Measurements from ENCODE around the gene IGSF5. TPM values are rescaled to one million over a fixed set of nuclear protein-coding genes. Genes with fewer than 3 reads are reported as not detected.

The IGSF5 gene
- total and polyA plus RNA-seq, 10 of the 15 experiments (the other 5 are each of a cell fraction or from before 2014, with no cell fraction given) = not detected

DNA sequence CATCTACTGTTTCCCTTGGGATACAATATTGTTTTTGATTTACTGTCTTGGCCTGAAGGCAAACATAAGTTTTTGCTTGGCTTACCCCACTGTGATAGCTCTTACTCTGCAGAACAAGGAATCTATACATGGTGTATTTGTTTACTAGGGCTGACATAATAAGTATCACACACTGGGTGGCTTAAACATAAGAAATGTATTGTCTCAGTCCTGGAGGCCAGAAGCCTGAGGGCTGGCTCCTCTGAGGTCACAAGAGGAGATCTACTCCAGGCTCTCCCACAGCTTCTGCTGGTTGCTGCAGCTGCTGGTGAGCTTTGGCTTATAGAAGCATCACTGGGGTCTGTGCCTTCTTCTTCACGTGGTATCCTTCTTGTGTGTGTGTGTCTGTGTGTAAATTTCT is 30.7 kb upstream of the IGSF5 start (continued):
- TF ChIP-seq, protein P1, sequence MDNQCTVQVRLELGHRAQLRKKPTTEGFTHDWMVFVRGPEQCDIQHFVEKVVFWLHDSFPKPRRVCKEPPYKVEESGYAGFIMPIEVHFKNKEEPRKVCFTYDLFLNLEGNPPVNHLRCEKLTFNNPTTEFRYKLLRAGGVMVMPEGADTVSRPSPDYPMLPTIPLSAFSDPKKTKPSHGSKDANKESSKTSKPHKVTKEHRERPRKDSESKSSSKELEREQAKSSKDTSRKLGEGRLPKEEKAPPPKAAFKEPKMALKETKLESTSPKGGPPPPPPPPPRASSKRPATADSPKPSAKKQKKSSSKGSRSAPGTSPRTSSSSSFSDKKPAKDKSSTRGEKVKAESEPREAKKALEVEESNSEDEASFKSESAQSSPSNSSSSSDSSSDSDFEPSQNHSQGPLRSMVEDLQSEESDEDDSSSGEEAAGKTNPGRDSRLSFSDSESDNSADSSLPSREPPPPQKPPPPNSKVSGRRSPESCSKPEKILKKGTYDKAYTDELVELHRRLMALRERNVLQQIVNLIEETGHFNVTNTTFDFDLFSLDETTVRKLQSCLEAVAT (IDR thresholded peaks at IDR 0.05) = no peak
- TF ChIP-seq CREM (IDR thresholded peaks at IDR 0.05; ENCODE audit: low read depth) (no peak), POLR2AphosphoS2 (IDR thresholded peaks at IDR 0.05; ENCODE audit: low read depth, low read length) (no peak)

DNA sequence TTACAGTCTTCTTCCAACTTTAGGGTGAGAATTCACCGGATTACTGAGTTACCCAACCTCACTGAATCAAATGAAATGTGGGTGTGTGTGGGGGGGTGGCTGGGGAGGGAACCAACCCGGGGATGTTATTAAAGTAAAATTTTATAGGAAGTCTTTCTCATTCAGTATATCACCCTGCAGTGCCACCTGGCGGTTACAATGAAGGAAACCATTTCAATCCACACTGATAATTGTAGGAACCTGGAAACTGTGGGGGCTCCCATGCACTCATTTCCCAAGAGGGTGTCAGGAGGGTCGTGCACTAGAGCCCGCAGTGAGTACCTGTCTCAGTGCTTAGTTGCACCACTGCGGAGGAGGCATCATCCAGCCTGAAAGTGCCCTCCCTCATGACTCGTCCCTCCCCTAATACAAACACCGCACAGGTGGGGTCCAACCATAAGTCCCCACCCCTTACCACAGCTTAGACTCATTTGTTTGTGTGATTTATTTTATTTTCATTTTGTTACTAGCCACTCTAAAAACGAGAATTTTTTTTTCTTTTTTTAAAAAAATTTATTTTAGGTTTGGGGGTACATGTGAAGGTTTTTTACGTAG is 29.1 kb upstream of the IGSF5 start:
- in situ Hi-C loops (cut with MboI) = no loop called here
- no peak for FAIRE-seq
- TF ChIP-seq CBX3 (IDR thresholded peaks at IDR 0.05; ENCODE audit: borderline replicate concordance, low read depth) (no peak), SMC3 (IDR thresholded peaks at IDR 0.05; ENCODE audit: borderline replicate concordance, low read length) (peak; percentile 53; the same call in 1 of the 2 replicates), DPF2 (IDR thresholded peaks at IDR 0.05) (no peak), SREBF2 (IDR thresholded peaks at IDR 0.05; ENCODE audit: low read length) (no peak), RAD21 (IDR thresholded peaks at IDR 0.05; ENCODE audit: insufficient read depth, low read depth, low read length) (peak; percentile 38), MYC (IDR thresholded peaks at IDR 0.05; ENCODE audit: insufficient read depth, insufficient read length, insufficient replicate concordance, low read length, severe bottlenecking) (no peak), IKZF2 (IDR thresholded peaks at IDR 0.05) (no peak), EP300 (IDR thresholded peaks at IDR 0.05; ENCODE audit: borderline replicate concordance in 1 of 2, control insufficient read depth in 1 of 2, low read depth in 2 of 2, low read length in 2 of 2) (no peak), RFX5 (IDR thresholded peaks at IDR 0.05; ENCODE audit: low read depth, low read length) (no peak), YY1 (IDR thresholded peaks at IDR 0.05; ENCODE audit: low read depth, low read length) (no peak)
- TF ChIP-seq, protein P2, sequence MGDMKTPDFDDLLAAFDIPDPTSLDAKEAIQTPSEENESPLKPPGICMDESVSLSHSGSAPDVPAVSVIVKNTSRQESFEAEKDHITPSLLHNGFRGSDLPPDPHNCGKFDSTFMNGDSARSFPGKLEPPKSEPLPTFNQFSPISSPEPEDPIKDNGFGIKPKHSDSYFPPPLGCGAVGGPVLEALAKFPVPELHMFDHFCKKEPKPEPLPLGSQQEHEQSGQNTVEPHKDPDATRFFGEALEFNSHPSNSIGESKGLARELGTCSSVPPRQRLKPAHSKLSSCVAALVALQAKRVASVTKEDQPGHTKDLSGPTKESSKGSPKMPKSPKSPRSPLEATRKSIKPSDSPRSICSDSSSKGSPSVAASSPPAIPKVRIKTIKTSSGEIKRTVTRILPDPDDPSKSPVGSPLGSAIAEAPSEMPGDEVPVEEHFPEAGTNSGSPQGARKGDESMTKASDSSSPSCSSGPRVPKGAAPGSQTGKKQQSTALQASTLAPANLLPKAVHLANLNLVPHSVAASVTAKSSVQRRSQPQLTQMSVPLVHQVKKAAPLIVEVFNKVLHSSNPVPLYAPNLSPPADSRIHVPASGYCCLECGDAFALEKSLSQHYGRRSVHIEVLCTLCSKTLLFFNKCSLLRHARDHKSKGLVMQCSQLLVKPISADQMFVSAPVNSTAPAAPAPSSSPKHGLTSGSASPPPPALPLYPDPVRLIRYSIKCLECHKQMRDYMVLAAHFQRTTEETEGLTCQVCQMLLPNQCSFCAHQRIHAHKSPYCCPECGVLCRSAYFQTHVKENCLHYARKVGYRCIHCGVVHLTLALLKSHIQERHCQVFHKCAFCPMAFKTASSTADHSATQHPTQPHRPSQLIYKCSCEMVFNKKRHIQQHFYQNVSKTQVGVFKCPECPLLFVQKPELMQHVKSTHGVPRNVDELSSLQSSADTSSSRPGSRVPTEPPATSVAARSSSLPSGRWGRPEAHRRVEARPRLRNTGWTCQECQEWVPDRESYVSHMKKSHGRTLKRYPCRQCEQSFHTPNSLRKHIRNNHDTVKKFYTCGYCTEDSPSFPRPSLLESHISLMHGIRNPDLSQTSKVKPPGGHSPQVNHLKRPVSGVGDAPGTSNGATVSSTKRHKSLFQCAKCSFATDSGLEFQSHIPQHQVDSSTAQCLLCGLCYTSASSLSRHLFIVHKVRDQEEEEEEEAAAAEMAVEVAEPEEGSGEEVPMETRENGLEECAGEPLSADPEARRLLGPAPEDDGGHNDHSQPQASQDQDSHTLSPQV (IDR thresholded peaks at IDR 0.05) = no peak

More for the DNA sequence above, 29.1 kb upstream of the IGSF5 start:
- POLR2A ChIA-PET = no interaction called here
- Histone ChIP-seq H3K9me3 (replicated peaks; ENCODE audit: control insufficient read depth, insufficient read depth, low read length) (no peaks in the 10 kb centered on the region; the same call in 2 of the 3 replicates), H3K79me2 (ENCODE audit: control insufficient read depth, insufficient read depth, low read length) (no peaks in the 10 kb centered on the region), H4K20me1 (ENCODE audit: control insufficient read depth, insufficient read depth) (no peaks in the 10 kb centered on the region), H3K27ac (ENCODE audit: control insufficient read depth, insufficient read depth) (no peak overlapping the region), H3K27me3 (replicated peaks in 1 of 2; ENCODE audit: control insufficient read depth in 2 of 2, insufficient read depth in 2 of 2, low read length in 1 of 2) (no peaks in the 10 kb centered on the region), H3K4me1 (ENCODE audit: control insufficient read depth, insufficient read depth, low read length) (no peaks in the 10 kb centered on the region), H3K4me3 (no peak overlapping the region), H3K36me3 (ENCODE audit: control insufficient read depth in 2 of 2, insufficient read depth in 2 of 2, low read length in 1 of 2) (no peaks in the 10 kb centered on the region), H3K4me2 (ENCODE audit: control insufficient read depth, insufficient read depth) (no peak overlapping the region), H2AFZ (ENCODE audit: control insufficient read depth, low read depth, low read length) (no peak overlapping the region), H3K9ac (ENCODE audit: control insufficient read depth, insufficient read depth, low read length) (no peak overlapping the region)
- SMC1A ChIA-PET (ENCODE audit: uncharacterized antibody, unreplicated experiment) = interaction anchor here (1.0 kb wide), 1 partner anchor 196 kb away, joined by 3 read pairs; no protein-coding TSS in a partner anchor
- DNase-seq (ENCODE audit: low read depth, low spot score) (no peak), ATAC-seq (no peak)
- intact Hi-C loops (cut with micrococcal nuclease; ENCODE audit: unreplicated experiment) = loop anchor here (1.0 kb wide), 1 partner anchor 198 kb away; no protein-coding TSS in a partner anchor
- RAD21 ChIA-PET (ENCODE audit: unreplicated experiment) = no interaction called here
- CTCF ChIA-PET = interaction anchor here (0.8 to 1.7 kb wide), 3 partner anchors 86 to 200 kb away, joined by 3 to 7 read pairs (median 3); no protein-coding TSS in a partner anchor
- 19% methylated on average over 10 of the region's 10 CpGs for WGBS (ENCODE audit: insufficient coverage, insufficient replicate concordance, low lambda C conversion rate, missing lambda C conversion rate)
- BruUV-seq (replicated peaks) = no TSS peak

Measured in GM12878 (cell line).